Panc1 (cell line): ENCODE measurements around the gene CSMD2. TPM values are rescaled to one million over a fixed set of nuclear protein-coding genes. Genes with fewer than 3 reads are reported as not detected.

ENCODE experiments used
- ATAC-seq: fragments of 200-7000 bp; cut with Tn5 transposase; 2 replicates; pipeline ENCODE4 v1.9.1; 2020; ENCODE audit warnings: mild to moderate bottlenecking, moderate library complexity
- BruUV-seq: library from RNA; stranded (reverse); fragments of 400-500 nt; replicated peaks from 2 replicates; lab custom pipeline; 2021; lab: Mats Ljungman, UMichigan
- CTCF ChIA-PET: fragments of 300-600 bp; sonication (Branson Sonifier 250); formaldehyde crosslinking; loops from one replicate; lab custom pipeline; 2022; ENCODE audit warnings: antibody characterized with exemption; lab: Charles Lee
- POLR2A ChIA-PET: fragments of 300-600 bp; sonication (Branson Sonifier 250); formaldehyde crosslinking; loops from one replicate; lab custom pipeline; 2022; ENCODE audit warnings: antibody characterized with exemption; lab: Charles Lee
- DNase-seq: peaks from one replicate; pipeline ENCODE4 v3.0.0-alpha.2; 2010; ENCODE audit warnings: low read depth, low spot score
- H3K27ac ChIP-seq: 2 replicates; pipeline ENCODE4 v1.5.1; 2011; ENCODE audit warnings: mild to moderate bottlenecking, low read length, inconsistent platforms
- H3K27me3 ChIP-seq: fragments of 200-500 bp; sonication (Bioruptor generic); 2 replicates; pipeline ENCODE4 v1.6.0; 2014; ENCODE audit warnings: low read length, inconsistent platforms; ENCODE audit not compliant: control insufficient read depth, insufficient read depth
- H3K36me3 ChIP-seq: fragments of 200-500 bp; sonication (Bioruptor generic); 2 replicates; pipeline ENCODE4 v1.5.1; 2014; ENCODE audit warnings: inconsistent platforms, mild to moderate bottlenecking, low read length, moderate library complexity; ENCODE audit not compliant: control insufficient read depth, insufficient read depth
- H3K4me1 ChIP-seq: 2 replicates; pipeline ENCODE4 v1.5.1; 2011; ENCODE audit warnings: inconsistent platforms, mild to moderate bottlenecking, low read length, moderate library complexity; ENCODE audit not compliant: control insufficient read depth, insufficient read depth
- H3K4me3 ChIP-seq, 2 experiments: 2 replicates each; pipeline ENCODE4 v1.5.1; 2011 to 2012; ENCODE audit warnings: low read depth in 2 of 2, low read length in 2 of 2, mild to moderate bottlenecking in 2 of 2, inconsistent platforms in 1 of 2, moderate library complexity in 1 of 2
- H3K9me3 ChIP-seq: fragments of 200-500 bp; sonication (Bioruptor generic); 2 replicates; pipeline ENCODE4 v1.5.1; 2014; ENCODE audit warnings: low read depth, mild to moderate bottlenecking, inconsistent platforms, low read length, moderate library complexity; ENCODE audit not compliant: control insufficient read depth, insufficient read depth
- POLR2AphosphoS5 ChIP-seq: IDR thresholded peaks from 2 replicates; pipeline ENCODE4 v1.6.1; 2012; ENCODE audit warnings: mild to moderate bottlenecking, low read depth, low read length, moderate library complexity
- SIN3A ChIP-seq: IDR thresholded peaks from 2 replicates; pipeline ENCODE4 v1.6.1; 2012; ENCODE audit warnings: low read depth, mild to moderate bottlenecking, low read length, moderate library complexity, borderline replicate concordance; ENCODE audit not compliant: insufficient read depth
- TCF7L2 ChIP-seq: IDR thresholded peaks from 2 replicates; pipeline ENCODE4 v1.6.1; 2011; ENCODE audit warnings: mild to moderate bottlenecking, low read depth, low read length, inconsistent platforms
- in situ Hi-C: cut with HindIII; loops from 2 replicates; pipeline ENCODE4 v1.10.0; 2016; ENCODE audit warnings: low sequenced_read_pairs, low pct_unique_long_range_greater_than_20kb
- intact Hi-C: fragments of 100-400 bp; cut with micrococcal nuclease; formaldehyde crosslinking; loops from one replicate; pipeline ENCODE4 v1.10.0; 2022; ENCODE audit not compliant: unreplicated experiment
- total RNA-seq: library from RNA; stranded (reverse); gene quantifications from one replicate; pipeline ENCODE4 v1.2.1, GENCODE V29; 2021; ENCODE audit not compliant: unreplicated experiment
- TF ChIP-seq, protein P1 (sequence below), 2 experiments: IDR thresholded peaks; 2 replicates each; pipeline ENCODE4 v1.6.1; 2011 to 2012; ENCODE audit warnings: low read depth in 2 of 2, control low read depth in 1 of 2, low read length in 1 of 2, mild to moderate bottlenecking in 1 of 2, moderate library complexity in 1 of 2; ENCODE audit not compliant: insufficient read depth in 1 of 2
- TF ChIP-seq, protein P2 (sequence below): fragments of 450-650 bp; IDR thresholded peaks from 2 replicates; pipeline ENCODE4 v1.5.1; 2017; ENCODE audit warnings: mild to moderate bottlenecking

Gene CSMD2
- total RNA-seq, 1 experiment from 2014 or later = not detected

DNA sequence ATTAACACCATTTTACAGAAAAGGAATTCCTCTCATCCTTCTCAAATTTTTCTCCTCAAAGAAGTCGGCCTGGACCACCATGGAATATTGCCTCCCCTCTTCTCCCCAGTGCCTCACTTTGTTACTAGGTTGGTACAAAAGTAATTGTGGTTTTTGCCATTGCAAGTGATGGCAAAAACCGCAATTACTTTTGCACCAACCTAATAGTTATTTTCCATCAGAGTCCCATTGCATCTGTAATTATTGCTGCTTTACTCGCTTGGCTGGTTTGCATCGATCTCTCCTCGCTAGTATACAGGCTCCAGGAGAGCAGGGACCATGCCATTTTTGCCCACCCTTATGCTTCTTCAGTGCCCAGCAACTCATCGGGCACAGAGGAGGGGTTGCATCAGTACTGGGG is 10.7 kb upstream of the CSMD2 start:
- DNase-seq (no peak), ATAC-seq (no peak)
- H3K36me3 ChIP-seq = no peaks in the 10 kb centered on the region
- H3K27ac ChIP-seq = no peak overlapping the region
- no peak overlapping the region for H3K4me3 ChIP-seq
- in situ Hi-C loops (no loop called here), intact Hi-C loops (no loop called here)
- H3K27me3 ChIP-seq = peaks cover 8% of the 10 kb centered on the region
- H3K4me1 ChIP-seq = no peaks in the 10 kb centered on the region
- TF ChIP-seq, protein P1, sequence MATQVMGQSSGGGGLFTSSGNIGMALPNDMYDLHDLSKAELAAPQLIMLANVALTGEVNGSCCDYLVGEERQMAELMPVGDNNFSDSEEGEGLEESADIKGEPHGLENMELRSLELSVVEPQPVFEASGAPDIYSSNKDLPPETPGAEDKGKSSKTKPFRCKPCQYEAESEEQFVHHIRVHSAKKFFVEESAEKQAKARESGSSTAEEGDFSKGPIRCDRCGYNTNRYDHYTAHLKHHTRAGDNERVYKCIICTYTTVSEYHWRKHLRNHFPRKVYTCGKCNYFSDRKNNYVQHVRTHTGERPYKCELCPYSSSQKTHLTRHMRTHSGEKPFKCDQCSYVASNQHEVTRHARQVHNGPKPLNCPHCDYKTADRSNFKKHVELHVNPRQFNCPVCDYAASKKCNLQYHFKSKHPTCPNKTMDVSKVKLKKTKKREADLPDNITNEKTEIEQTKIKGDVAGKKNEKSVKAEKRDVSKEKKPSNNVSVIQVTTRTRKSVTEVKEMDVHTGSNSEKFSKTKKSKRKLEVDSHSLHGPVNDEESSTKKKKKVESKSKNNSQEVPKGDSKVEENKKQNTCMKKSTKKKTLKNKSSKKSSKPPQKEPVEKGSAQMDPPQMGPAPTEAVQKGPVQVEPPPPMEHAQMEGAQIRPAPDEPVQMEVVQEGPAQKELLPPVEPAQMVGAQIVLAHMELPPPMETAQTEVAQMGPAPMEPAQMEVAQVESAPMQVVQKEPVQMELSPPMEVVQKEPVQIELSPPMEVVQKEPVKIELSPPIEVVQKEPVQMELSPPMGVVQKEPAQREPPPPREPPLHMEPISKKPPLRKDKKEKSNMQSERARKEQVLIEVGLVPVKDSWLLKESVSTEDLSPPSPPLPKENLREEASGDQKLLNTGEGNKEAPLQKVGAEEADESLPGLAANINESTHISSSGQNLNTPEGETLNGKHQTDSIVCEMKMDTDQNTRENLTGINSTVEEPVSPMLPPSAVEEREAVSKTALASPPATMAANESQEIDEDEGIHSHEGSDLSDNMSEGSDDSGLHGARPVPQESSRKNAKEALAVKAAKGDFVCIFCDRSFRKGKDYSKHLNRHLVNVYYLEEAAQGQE (IDR thresholded peaks at IDR 0.05; ENCODE audit: insufficient read depth in 1 of 2, low read depth in 2 of 2, low read length in 1 of 2) = no peak
- H3K9me3 ChIP-seq = no peaks in the 10 kb centered on the region
- CTCF ChIA-PET = no interaction called here
- POLR2A ChIA-PET = no interaction called here
- BruUV-seq = no TSS peak

DNA sequence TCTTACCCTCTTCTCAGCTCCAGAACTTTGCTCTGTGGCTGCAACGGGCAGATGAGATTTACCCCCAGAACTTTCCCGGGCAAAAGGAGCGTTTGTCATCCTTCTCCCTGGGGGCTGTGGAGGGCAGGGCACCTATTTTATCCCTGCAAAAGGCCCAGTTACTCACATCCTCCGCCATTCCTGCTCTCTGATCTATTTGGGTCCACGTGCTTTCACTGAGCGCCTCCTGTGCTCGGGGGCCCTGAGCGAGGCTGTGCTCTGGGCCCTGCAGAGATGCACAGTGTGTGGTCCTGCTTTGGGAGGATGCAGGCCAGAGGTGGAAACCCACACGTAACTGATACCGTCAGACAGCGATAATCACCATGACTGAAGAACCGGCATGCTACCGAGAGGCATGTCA is 2.4 kb upstream of the CSMD2 start:
- DNase-seq (no peak), ATAC-seq (no peak)
- Histone ChIP-seq H3K36me3 (no peaks in the 10 kb centered on the region), H3K27me3 (peaks cover 2% of the 10 kb centered on the region; the same call in 1 of the 2 replicates), H3K4me3 (no peak overlapping the region), H3K4me1 (no peaks in the 10 kb centered on the region), H3K27ac (no peak overlapping the region), H3K9me3 (no peaks in the 10 kb centered on the region)
- TF ChIP-seq POLR2AphosphoS5 = no peak
- TF ChIP-seq, protein P1 (IDR thresholded peaks at IDR 0.05; ENCODE audit: insufficient read depth in 1 of 2, low read depth in 2 of 2, low read length in 1 of 2) = no peak
- TF ChIP-seq TCF7L2 = no peak
- TF ChIP-seq, protein P2, sequence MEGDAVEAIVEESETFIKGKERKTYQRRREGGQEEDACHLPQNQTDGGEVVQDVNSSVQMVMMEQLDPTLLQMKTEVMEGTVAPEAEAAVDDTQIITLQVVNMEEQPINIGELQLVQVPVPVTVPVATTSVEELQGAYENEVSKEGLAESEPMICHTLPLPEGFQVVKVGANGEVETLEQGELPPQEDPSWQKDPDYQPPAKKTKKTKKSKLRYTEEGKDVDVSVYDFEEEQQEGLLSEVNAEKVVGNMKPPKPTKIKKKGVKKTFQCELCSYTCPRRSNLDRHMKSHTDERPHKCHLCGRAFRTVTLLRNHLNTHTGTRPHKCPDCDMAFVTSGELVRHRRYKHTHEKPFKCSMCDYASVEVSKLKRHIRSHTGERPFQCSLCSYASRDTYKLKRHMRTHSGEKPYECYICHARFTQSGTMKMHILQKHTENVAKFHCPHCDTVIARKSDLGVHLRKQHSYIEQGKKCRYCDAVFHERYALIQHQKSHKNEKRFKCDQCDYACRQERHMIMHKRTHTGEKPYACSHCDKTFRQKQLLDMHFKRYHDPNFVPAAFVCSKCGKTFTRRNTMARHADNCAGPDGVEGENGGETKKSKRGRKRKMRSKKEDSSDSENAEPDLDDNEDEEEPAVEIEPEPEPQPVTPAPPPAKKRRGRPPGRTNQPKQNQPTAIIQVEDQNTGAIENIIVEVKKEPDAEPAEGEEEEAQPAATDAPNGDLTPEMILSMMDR = no peak
- TF ChIP-seq SIN3A = no peak
- in situ Hi-C loops (no loop called here), intact Hi-C loops (no loop called here)
- ChIA-PET POLR2A (no interaction called here), CTCF (no interaction called here)
- no TSS peak for BruUV-seq
